Ovary (tissue), 9 donors: ENCODE data around the gene ST14. TPM values are rescaled to one million over a fixed set of nuclear protein-coding genes. Genes with fewer than 3 reads are reported as not detected.

Source experiments
- DNase-seq, 5 donors: peaks; one replicate each; pipeline ENCODE4 v3.0.0-alpha.2; 2019 to 2020
- H3K27ac ChIP-seq, 2 donors: fragments of 200-600 bp; one replicate each; pipeline versions ENCODE4 v1.5.1 to v1.8.0; 2019 to 2022
- H3K27me3 ChIP-seq: fragments of 200-600 bp; one replicate; pipeline ENCODE4 v1.8.0; 2022
- H3K36me3 ChIP-seq: fragments of 200-600 bp; sonication (generic); one replicate; pipeline ENCODE4 v1.5.1; 2019
- H3K4me1 ChIP-seq: one replicate; pipeline ENCODE4 v1.8.1; 2013; ENCODE audit warnings: mild to moderate bottlenecking, moderate library complexity; ENCODE audit not compliant: insufficient read depth
- H3K4me3 ChIP-seq: fragments of 200-600 bp; sonication (generic); one replicate; pipeline ENCODE4 v1.5.1; 2017
- H3K9me3 ChIP-seq, 2 donors: fragments of 200-600 bp in 1 of 2; sonication (generic) in 1 of 2; one replicate each; pipeline versions ENCODE4 v1.5.1 to v1.8.1; 2013 to 2019; ENCODE audit warnings: mild to moderate bottlenecking in 1 of 2, moderate library complexity in 1 of 2
- CTCF ChIP-seq, 3 donors: fragments of 450-650 bp in 2 of 3; fragments of 200-600 bp in 1 of 3; IDR thresholded peaks; one replicate each; pipeline versions ENCODE4 v1.5.1 to v1.8.0; 2016 to 2022; ENCODE audit warnings: antibody characterized with exemption in 3 of 3, mild to moderate bottlenecking in 1 of 3
- EP300 ChIP-seq: sonication (generic); formaldehyde crosslinking; IDR thresholded peaks from one replicate; pipeline ENCODE4 v1.6.1; 2017; ENCODE audit warnings: antibody characterized with exemption
- POLR2A ChIP-seq: fragments of 450-650 bp; IDR thresholded peaks from one replicate; pipeline ENCODE4 v1.6.1; 2017; ENCODE audit warnings: antibody characterized with exemption, mild to moderate bottlenecking, moderate library complexity
- WGBS, 3 donors: extraction: QIAGEN DNeasy Blood & Tissue Kit in 1 of 3; methylation state at CpG; one replicate each; pipeline versions ENCODE4 v1.1.5 to v1.1.7; 2013 to 2017; 5-methylcytosine and 5-hydroxymethylcytosine counted together
- intact Hi-C, 4 donors: fragments of 100-400 bp; cut with DNase I; formaldehyde crosslinking; loops; one replicate each; pipeline versions ENCODE4 v1.11.0 to v1.15.1; 2022 to 2023
- polyA plus RNA-seq, 2 donors: library from polyadenylated mRNA; stranded (reverse); fragments of 200-250 nt in 1 of 2; fragments of 350-450 nt in 1 of 2; fragmentation: Illumina TruSeq in 1 of 2; extraction: RNeasy Lipid Tissue Mini Kit (QIAGEN cat#74804) in 1 of 2; gene quantifications; one replicate each; pipeline ENCODE4 v1.2.3, GENCODE V29; 2013 to 2014
- total RNA-seq, 7 donors: library from RNA; depleted of rRNA in 2 of 7; stranded (reverse); fragments of >200 nt in 2 of 7; fragmentation: NEBNext Ultra II Directional in 3 of 7; extraction: Animal tissue kit (Norgen Biotek cat#: 25700) in 3 of 7; gene quantifications; one replicate each; pipeline versions ENCODE4 v1.1.0 to v1.2.4, GENCODE V29; 2016 to 2023
- donor health status: DM: no; HTN: no; CAD: no; lungs with moderate emphysema.
- donor health status: DM: no; HTN: no; CAD: no.
- donor health status: Bipolar disorder and iron deficiency.
- donor health status: DM: yes; HTN: yes; CAD: no.
- donor health status: DM: no; HTN: no; CAD: no.
- donor health status: DM: yes; HTN: yes; CAD: no.

Gene ST14
- total and polyA plus RNA-seq, 9 donors = 0.18 to 76.2 (median 4.5) TPM

GRCh38 chr11:130150790-130151189, 8.8 kb upstream of the ST14 start:
- Histone ChIP-seq H3K4me3 (no peak overlapping the region), H3K36me3 (no peaks in the 10 kb centered on the region), H3K9me3 (no peaks in the 10 kb centered on the region), H3K27me3 (no peaks in the 10 kb centered on the region), H3K27ac (no peak overlapping the region), H3K4me1 (no peaks in the 10 kb centered on the region)
- no peak for DNase-seq
- TF ChIP-seq POLR2A = no peak
- TF ChIP-seq EP300 = no peak
- no peak for TF ChIP-seq CTCF (IDR thresholded peaks at IDR 0.05)
- intact Hi-C loops = no loop called here
- 86 to 94% (median 91%) methylated on average over 7 of the region's 7 CpGs for WGBS, 3 donors

DNA sequence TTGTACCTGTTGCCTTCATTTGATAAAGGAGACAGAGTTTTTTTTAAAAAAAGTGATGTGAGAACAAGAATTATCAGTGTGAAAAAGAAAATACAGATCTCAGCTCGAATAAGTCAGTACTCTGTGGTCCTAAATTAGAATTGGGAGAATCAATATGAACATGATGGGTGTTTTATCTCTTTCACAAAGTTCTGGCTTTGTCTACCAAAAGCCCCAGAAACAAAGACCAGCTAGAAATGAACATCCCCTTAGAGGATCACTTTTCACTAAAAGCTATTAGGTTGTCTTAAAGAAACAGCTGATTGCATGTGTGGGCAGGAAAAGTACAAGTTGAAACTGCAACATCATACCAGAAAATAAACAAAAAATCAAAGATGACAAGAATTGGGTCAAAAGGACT, 8.4 kb upstream of the ST14 start:
- Histone ChIP-seq H3K27me3 (no peaks in the 10 kb centered on the region), H3K4me1 (no peaks in the 10 kb centered on the region), H3K9me3 (no peaks in the 10 kb centered on the region), H3K36me3 (no peaks in the 10 kb centered on the region), H3K4me3 (no peak overlapping the region), H3K27ac (no peak overlapping the region)
- no peak for TF ChIP-seq CTCF (IDR thresholded peaks at IDR 0.05)
- TF ChIP-seq POLR2A = no peak
- TF ChIP-seq EP300 = no peak
- intact Hi-C loops = no loop called here
- DNase-seq = no peak
- 50 to 68% (median 62%) methylated on average over 1 of the region's 1 CpG for WGBS, 3 donors

DNA sequence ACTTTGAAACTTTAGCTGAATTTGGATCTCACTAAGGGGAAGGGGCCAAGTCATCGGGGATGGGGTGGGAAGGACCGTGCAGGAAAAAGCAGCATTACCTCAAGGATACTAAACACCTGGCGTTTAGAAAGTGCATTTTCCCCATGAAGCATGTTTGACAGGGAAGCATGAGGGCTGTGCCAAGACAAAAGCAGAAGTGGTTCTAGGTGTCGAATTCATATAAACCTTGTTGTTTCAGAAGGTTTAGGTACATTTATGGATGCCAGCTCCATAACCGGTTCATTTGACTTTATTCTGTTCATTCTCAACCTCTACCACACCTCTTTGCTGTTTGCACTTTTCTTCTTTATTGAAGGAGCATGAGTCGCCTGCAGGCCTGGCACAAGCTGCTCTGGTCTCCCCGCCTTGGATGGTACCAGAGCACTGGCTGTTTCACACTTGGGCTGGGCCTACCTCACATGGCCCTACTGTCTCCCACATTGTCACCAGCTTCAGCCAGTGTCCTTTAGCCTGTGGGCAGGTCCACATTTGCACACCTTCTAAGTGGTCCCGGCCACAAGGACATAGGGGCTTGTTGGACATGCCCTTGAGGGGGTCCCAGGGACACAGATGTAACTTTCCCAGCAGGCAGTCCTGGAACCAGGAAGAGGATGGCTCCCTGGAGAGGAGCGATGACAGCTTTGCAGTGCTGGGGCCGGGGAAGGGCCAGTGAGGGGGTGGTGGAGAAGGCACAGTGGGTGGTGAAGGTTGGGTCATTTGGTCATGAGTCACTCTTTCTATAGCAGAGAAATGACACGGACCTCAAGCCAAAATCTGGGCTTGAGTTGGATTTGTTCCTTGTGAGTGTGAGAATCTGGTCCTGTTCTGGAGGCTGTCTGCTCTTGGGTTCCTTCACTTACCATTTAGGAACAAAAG, 3.2 kb upstream of the ST14 start:
- TF ChIP-seq POLR2A = no peak
- no peak for TF ChIP-seq EP300
- TF ChIP-seq CTCF (IDR thresholded peaks at IDR 0.05) = no peak
- WGBS, 3 donors = 83 to 87% (median 85%) methylated on average over 11 of the region's 11 CpGs
- H3K4me1 ChIP-seq = peaks cover 2% of the 10 kb centered on the region
- H3K36me3 ChIP-seq = no peaks in the 10 kb centered on the region
- intact Hi-C loops = no loop called here
- no peak overlapping the region for H3K4me3 ChIP-seq
- H3K9me3 ChIP-seq = no peaks in the 10 kb centered on the region
- no peak for DNase-seq
- no peak overlapping the region for H3K27ac ChIP-seq
- no peaks in the 10 kb centered on the region for H3K27me3 ChIP-seq

- WGBS, 3 donors = 78 to 86% (median 80%) methylated on average over 8 of the region's 8 CpGs
- TF ChIP-seq CTCF (IDR thresholded peaks at IDR 0.05) (no peak), POLR2A (no peak), EP300 (no peak)
- DNase-seq = no peak
Measured at GRCh38 chr11:130157101-130157500, 2.5 kb upstream of the ST14 start.

More at GRCh38 chr11:130157101-130157500, 2.5 kb upstream of the ST14 start:
- H3K9me3 ChIP-seq = no peaks in the 10 kb centered on the region
- intact Hi-C loops = no loop called here
- H3K4me3 ChIP-seq = no peak overlapping the region
- peaks cover 2% of the 10 kb centered on the region for H3K4me1 ChIP-seq
- no peak overlapping the region for H3K27ac ChIP-seq
- no peaks in the 10 kb centered on the region for H3K36me3 ChIP-seq
- no peaks in the 10 kb centered on the region for H3K27me3 ChIP-seq
